22Rv1 (cell line): Measurements from ENCODE around the gene PRND.
A peak's percentile ranks its signal among the peaks of the same experiment; 100 is the strongest.

Source experiments
- CTCF ChIP-seq: fragments of 450-650 bp; IDR thresholded peaks from 2 replicates; pipeline ENCODE4 v1.5.1; 2017; ENCODE audit warnings: mild to moderate bottlenecking
- ZFX ChIP-seq: fragments of 450-650 bp; IDR thresholded peaks from 2 replicates; pipeline ENCODE4 v1.6.1; 2017; ENCODE audit warnings: antibody characterized with exemption, borderline replicate concordance

DNA sequence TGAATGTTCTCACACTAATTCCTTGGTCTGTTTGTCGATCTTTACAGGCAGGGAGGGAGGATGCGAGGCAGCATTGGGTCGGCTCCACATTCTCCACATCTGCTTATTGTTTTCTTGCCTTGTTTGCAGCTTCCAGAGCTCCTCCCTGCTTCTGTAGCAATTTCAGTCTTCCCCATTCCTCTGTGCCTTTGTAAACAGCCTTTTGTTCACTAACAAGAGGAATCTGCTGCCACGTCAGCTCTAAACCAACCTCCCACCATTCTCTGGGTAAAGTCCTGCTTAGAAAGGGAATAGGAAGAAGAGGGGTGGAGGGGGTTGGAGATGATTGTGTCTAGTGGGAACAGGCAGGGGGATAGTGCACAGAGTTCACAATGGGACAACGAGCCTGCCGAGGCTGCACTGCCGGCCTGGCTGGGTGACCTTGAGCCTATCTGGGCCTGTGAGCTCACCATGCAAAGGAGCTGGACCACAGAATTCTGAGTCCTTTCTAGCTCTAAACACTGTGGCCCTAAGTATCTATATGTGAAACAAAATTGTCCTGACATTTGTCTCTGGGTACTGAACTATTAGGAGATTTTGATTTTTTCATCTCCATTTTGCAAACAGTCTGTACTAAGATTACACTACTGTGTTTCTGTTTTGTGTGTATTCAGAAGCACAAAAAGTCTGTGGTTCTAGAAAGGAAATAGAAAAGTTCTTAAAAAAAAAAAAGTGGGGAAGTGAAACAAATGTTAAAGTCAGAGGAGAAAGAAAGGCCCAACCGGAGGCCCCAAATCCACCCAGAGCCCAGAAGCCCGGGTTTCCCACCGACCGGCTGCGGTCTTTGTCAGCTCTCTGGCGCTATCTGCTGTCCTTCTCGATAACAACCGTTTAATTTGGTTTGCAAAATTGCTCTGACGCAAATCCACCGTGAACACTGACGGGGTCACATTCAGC lies 1.4 kb upstream of the PRND start:
- peak; percentile 85 for TF ChIP-seq CTCF
- TF ChIP-seq ZFX: no peak
